Calu3 (cell line): ENCODE measurements around the gene EYS. TPM values are rescaled to one million over a fixed set of nuclear protein-coding genes. Genes with fewer than 3 reads are reported as not detected.
"Not testable (repeated sequence)": the region's sequence is repeated elsewhere in the genome, so short reads cannot be mapped to it uniquely, and the experiment has no call there.

Experiments used
- BruUV-seq: library from RNA; stranded (reverse); fragments of 400-500 nt; replicated peaks from 2 replicates; lab custom pipeline; 2021; lab: Mats Ljungman, UMichigan
- CTCF ChIA-PET: fragments of 300-600 bp; sonication (Branson Sonifier 250); formaldehyde crosslinking; loops from one replicate; lab custom pipeline; 2022; ENCODE audit warnings: antibody characterized with exemption; lab: Charles Lee
- DNase-seq: peaks from one replicate; pipeline ENCODE4 v3.0.0; 2022
- H3K27ac Mint-ChIP-seq: one replicate; pipeline ENCODE4 v1.8.0; 2022; ENCODE audit warnings: mixed read lengths; ENCODE audit not compliant: unreplicated experiment
- H3K27me3 Mint-ChIP-seq: one replicate; pipeline ENCODE4 v1.8.0; 2022; ENCODE audit warnings: mixed read lengths; ENCODE audit not compliant: unreplicated experiment
- H3K36me3 Mint-ChIP-seq: one replicate; pipeline ENCODE4 v1.8.0; 2022; ENCODE audit warnings: mild to moderate bottlenecking, moderate library complexity, mixed read lengths; ENCODE audit not compliant: insufficient read depth, unreplicated experiment
- H3K4me1 Mint-ChIP-seq: one replicate; pipeline ENCODE4 v1.8.0; 2022; ENCODE audit warnings: mild to moderate bottlenecking, low read depth, mixed read lengths; ENCODE audit not compliant: unreplicated experiment
- H3K4me3 Mint-ChIP-seq: one replicate; pipeline ENCODE4 v1.8.0; 2022; ENCODE audit warnings: mild to moderate bottlenecking, low read depth, moderate library complexity, mixed read lengths; ENCODE audit not compliant: unreplicated experiment
- H3K9me3 Mint-ChIP-seq: one replicate; pipeline ENCODE4 v1.8.0; 2022; ENCODE audit warnings: low read depth, mixed read lengths; ENCODE audit not compliant: unreplicated experiment
- intact Hi-C: fragments of 100-400 bp; cut with micrococcal nuclease; formaldehyde crosslinking; loops from one replicate; pipeline ENCODE4 v1.10.0; 2022; ENCODE audit not compliant: unreplicated experiment
- total RNA-seq: library from RNA; stranded (reverse); gene quantifications from 2 replicates; pipeline ENCODE4 v1.2.3, GENCODE V29; 2022
- TF ChIP-seq, protein P1 (sequence below): fragments of 200-600 bp; IDR thresholded peaks from one replicate; pipeline ENCODE4 v1.8.0; 2022; ENCODE audit warnings: antibody characterized with exemption; ENCODE audit not compliant: unreplicated experiment

EYS gene
- total RNA-seq, 1 experiment from 2014 or later, result not detected

GRCh38 chr6:64476935-64477334 is 1230.1 kb downstream of the EYS start:
- peaks cover 5% of the 10 kb centered on the region for H3K9me3 Mint-ChIP-seq
- H3K4me3 Mint-ChIP-seq, result no peak overlapping the region
- H3K4me1 Mint-ChIP-seq, result no peaks in the 10 kb centered on the region
- BruUV-seq, result no TSS peak
- H3K27ac Mint-ChIP-seq, result no peak overlapping the region
- DNase-seq, result no peak
- H3K27me3 Mint-ChIP-seq, result no peaks in the 10 kb centered on the region
- CTCF ChIA-PET, result no interaction called here
- TF ChIP-seq, protein P1, sequence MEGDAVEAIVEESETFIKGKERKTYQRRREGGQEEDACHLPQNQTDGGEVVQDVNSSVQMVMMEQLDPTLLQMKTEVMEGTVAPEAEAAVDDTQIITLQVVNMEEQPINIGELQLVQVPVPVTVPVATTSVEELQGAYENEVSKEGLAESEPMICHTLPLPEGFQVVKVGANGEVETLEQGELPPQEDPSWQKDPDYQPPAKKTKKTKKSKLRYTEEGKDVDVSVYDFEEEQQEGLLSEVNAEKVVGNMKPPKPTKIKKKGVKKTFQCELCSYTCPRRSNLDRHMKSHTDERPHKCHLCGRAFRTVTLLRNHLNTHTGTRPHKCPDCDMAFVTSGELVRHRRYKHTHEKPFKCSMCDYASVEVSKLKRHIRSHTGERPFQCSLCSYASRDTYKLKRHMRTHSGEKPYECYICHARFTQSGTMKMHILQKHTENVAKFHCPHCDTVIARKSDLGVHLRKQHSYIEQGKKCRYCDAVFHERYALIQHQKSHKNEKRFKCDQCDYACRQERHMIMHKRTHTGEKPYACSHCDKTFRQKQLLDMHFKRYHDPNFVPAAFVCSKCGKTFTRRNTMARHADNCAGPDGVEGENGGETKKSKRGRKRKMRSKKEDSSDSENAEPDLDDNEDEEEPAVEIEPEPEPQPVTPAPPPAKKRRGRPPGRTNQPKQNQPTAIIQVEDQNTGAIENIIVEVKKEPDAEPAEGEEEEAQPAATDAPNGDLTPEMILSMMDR, result no peak
- H3K36me3 Mint-ChIP-seq, result no peaks in the 10 kb centered on the region
- intact Hi-C loops, result no loop called here

DNA sequence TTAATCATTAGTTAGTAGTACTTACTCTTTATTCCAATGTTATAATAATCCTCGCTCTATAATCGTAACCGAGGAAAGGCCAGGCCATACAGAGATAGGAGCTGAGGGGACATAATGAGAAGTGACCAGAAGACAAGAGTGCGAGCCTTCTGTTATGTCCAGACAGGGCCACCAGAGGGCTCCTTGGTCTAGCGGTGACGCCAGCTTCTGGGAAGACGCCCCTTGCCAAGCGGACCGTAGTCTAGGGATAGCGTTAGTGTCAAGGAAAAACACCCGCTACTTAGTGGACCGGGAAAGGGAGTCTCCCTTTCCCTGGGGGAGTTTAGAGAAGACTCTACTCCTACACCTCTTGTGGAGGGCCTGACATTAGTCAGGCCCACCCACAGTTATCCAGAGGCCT is 1237.6 kb downstream of the EYS start:
- H3K4me1 Mint-ChIP-seq, H3K36me3 Mint-ChIP-seq, H3K27ac Mint-ChIP-seq, CTCF ChIA-PET, BruUV-seq, H3K27me3 Mint-ChIP-seq, intact Hi-C loops, H3K4me3 Mint-ChIP-seq, DNase-seq: not testable (repeated sequence)
- peaks cover 15% of the 10 kb centered on the region for H3K9me3 Mint-ChIP-seq

GRCh38 chr6:64467656-64468055 is 1239.4 kb downstream of the EYS start:
- Mint-ChIP-seq H3K27ac (no peak overlapping the region), H3K36me3 (no peaks in the 10 kb centered on the region), H3K4me1 (no peaks in the 10 kb centered on the region), H3K9me3 (peaks cover 15% of the 10 kb centered on the region), H3K4me3 (no peak overlapping the region), H3K27me3 (no peaks in the 10 kb centered on the region)
- CTCF ChIA-PET, result no interaction called here
- DNase-seq, result no peak
- intact Hi-C loops, result no loop called here
- no TSS peak for BruUV-seq
- TF ChIP-seq, protein P1, result no peak

- no peak for DNase-seq
- no peaks in the 10 kb centered on the region for H3K36me3 Mint-ChIP-seq
- TF ChIP-seq, protein P1, result no peak
- H3K4me1 Mint-ChIP-seq, result no peaks in the 10 kb centered on the region
- H3K4me3 Mint-ChIP-seq, result no peak overlapping the region
- H3K9me3 Mint-ChIP-seq, result peaks cover 7% of the 10 kb centered on the region
- CTCF ChIA-PET, result no interaction called here
- no TSS peak for BruUV-seq
- intact Hi-C loops, result no loop called here
- no peak overlapping the region for H3K27ac Mint-ChIP-seq
- H3K27me3 Mint-ChIP-seq, result no peaks in the 10 kb centered on the region
Observed at GRCh38 chr6:64459411-64459944, 1247.5 kb downstream of the EYS start.

DNA sequence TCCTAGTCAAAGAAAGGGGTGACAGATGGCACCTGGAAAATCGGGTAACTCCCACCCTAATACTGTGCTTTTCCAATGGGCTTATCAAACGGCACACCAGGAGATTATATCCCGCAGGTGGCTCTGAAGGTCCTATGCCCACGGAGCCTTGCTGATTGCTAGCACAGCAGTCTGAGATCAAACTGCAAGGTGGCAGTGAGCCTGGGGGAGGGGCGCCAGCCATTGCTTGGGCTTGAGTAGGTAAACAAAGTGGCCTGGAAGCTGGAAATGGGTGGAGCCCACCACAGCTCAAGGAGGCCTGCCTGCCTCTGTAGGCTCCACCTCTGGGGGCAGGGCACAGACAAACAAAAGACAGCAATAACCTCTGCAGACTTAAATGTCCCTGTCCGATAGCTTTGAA is 1258.9 kb downstream of the EYS start:
- intact Hi-C loops, CTCF ChIA-PET, H3K27ac Mint-ChIP-seq, DNase-seq, H3K4me3 Mint-ChIP-seq, BruUV-seq, H3K36me3 Mint-ChIP-seq, H3K27me3 Mint-ChIP-seq, H3K4me1 Mint-ChIP-seq: not testable (repeated sequence)
- H3K9me3 Mint-ChIP-seq, result peaks cover 14% of the 10 kb centered on the region
